Peyer's patch (tissue), 4 donors: Measurements from ENCODE around the gene SF1.

ENCODE experiments used
- POLR2A ChIP-seq, 2 donors: fragments of 450-650 bp; IDR thresholded peaks; one replicate each; pipeline ENCODE4 v1.5.1; 2017; ENCODE audit warnings: antibody characterized with exemption in 2 of 2, mild to moderate bottlenecking in 2 of 2, moderate library complexity in 2 of 2
- TF ChIP-seq, protein P1 (sequence below), 6 experiments: fragments of 450-650 bp in 4 of 6; fragments of 200-600 bp in 2 of 6; sonication (generic) in 1 of 6; IDR thresholded peaks; one replicate each; pipeline ENCODE4 v1.5.1; 2017 to 2019; ENCODE audit warnings: antibody characterized with exemption in 6 of 6, mild to moderate bottlenecking in 3 of 6, moderate library complexity in 1 of 6

DNA sequence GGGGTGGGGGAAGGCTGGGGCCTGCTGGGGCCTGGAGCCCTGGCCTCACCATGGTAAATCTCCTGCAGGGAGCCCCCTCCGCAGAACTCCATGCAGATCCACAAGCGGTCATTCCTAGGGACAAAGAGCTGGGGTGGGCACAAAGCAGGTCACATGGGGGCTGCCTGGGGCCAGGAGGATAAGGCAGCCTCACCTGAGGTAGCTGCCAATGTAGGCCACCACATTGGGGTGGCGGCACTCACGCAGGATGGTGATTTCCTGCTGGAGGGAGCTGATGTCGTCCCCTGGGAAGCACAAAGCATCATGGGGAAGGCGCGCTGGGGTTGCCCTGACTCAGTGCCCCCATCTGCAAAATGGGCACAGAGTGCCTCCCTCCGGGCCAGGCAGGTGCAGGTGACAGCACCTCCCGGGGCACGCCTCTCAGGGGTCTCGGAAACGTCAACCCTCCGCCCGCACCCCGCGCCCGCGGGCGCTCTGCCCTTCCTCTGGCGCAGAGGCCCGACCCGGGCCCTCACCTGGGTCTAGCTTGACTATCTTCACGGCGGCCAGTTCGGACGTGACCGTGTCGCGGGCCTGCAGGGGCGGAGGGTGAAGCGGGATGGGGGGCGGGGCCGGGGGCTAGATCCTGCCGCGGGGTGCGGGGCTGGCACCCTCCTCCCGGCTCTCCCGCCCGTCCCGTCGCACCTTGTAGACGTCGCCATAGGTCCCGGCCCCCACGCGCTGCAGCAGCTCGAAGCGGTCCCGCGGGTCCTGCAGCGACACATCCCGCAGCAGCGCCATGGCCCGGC is 24.2 kb upstream of the SF1 start:
- TF ChIP-seq, protein P1, sequence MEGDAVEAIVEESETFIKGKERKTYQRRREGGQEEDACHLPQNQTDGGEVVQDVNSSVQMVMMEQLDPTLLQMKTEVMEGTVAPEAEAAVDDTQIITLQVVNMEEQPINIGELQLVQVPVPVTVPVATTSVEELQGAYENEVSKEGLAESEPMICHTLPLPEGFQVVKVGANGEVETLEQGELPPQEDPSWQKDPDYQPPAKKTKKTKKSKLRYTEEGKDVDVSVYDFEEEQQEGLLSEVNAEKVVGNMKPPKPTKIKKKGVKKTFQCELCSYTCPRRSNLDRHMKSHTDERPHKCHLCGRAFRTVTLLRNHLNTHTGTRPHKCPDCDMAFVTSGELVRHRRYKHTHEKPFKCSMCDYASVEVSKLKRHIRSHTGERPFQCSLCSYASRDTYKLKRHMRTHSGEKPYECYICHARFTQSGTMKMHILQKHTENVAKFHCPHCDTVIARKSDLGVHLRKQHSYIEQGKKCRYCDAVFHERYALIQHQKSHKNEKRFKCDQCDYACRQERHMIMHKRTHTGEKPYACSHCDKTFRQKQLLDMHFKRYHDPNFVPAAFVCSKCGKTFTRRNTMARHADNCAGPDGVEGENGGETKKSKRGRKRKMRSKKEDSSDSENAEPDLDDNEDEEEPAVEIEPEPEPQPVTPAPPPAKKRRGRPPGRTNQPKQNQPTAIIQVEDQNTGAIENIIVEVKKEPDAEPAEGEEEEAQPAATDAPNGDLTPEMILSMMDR (IDR thresholded peaks at IDR 0.05) = no peak
- no peak for TF ChIP-seq POLR2A (IDR thresholded peaks at IDR 0.05)
